ENCODE measurements around the gene POU2F3.

DNA sequence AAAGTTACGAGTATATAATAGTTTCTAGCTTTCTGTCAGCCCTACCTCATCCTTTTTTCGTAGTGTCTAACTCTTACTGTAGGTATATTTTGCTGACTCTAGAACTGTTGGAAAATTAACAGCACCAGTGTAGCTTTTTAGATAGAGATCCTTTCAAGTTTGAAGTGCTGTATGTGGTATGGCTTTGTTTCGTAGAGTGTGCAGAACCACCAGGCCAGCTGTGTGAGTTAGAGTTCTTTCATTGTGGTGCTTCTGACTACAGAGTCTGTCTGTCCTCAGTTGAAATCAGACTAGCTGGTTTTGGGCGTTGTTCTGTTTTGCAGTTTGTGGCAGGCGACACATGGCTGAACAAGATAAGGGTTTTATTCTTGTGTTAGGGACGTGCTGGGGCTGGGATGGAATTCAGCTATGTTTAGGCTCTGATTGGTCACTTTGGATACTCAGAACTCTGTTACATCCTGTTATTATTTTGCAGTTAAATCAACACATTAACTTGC, 99.5 kb downstream of the POU2F3 start:
- no peak for TF ChIP-seq POLR2A (IDR thresholded peaks at IDR 0.05)
- TF ChIP-seq, protein P1, sequence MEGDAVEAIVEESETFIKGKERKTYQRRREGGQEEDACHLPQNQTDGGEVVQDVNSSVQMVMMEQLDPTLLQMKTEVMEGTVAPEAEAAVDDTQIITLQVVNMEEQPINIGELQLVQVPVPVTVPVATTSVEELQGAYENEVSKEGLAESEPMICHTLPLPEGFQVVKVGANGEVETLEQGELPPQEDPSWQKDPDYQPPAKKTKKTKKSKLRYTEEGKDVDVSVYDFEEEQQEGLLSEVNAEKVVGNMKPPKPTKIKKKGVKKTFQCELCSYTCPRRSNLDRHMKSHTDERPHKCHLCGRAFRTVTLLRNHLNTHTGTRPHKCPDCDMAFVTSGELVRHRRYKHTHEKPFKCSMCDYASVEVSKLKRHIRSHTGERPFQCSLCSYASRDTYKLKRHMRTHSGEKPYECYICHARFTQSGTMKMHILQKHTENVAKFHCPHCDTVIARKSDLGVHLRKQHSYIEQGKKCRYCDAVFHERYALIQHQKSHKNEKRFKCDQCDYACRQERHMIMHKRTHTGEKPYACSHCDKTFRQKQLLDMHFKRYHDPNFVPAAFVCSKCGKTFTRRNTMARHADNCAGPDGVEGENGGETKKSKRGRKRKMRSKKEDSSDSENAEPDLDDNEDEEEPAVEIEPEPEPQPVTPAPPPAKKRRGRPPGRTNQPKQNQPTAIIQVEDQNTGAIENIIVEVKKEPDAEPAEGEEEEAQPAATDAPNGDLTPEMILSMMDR (IDR thresholded peaks at IDR 0.05) = no peak

All from body of pancreas (tissue), 4 donors.